ENCODE measurements around the gene ETAA1. TPM values are rescaled to one million over a fixed set of nuclear protein-coding genes. Genes with fewer than 3 reads are reported as not detected.

Gene ETAA1
- total and polyA plus RNA-seq, 2 of the 4 experiments (the other 2 are of a cell fraction) = 6.9 to 8.1 TPM

DNA sequence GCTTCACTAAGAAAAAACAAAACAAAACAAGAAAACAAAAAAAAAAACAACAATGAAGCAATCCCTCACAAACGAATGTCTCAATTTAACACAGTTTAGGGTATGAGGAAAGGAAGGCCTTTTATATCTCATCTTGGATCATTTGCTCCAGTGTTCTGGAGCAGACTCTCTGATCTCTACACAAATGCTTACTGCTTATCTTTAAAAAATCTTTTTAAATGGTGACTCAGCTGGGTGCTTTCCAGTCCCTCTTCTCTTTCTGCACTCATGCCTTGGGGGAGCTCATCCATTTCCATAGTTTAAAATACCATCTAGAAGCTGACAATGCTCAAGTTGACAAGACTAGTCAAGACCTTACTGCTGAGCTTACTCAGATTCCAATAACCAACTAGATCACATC lies 56.2 kb downstream of the ETAA1 start:
- H4K20me1 ChIP-seq (ENCODE audit: insufficient read depth, low read length) = no peaks in the 10 kb centered on the region
- no peak overlapping the region; the same call in 1 of the 2 replicates for H3K18ac ChIP-seq (ENCODE audit: low read depth, low read length)
- H3K4me2 ChIP-seq (ENCODE audit: low read depth, low read length) = no peak overlapping the region
- H4K91ac ChIP-seq (ENCODE audit: insufficient read depth, low read depth, low read length) = no peak overlapping the region
- H3K23ac ChIP-seq (ENCODE audit: low read depth, low read length) = no peak overlapping the region
- no peaks in the 10 kb centered on the region for H3K9me3 ChIP-seq (ENCODE audit: control insufficient read depth, insufficient read depth, low read length)
- no peak overlapping the region for H2AK5ac ChIP-seq (ENCODE audit: low read depth, low read length)
- H2BK120ac ChIP-seq (ENCODE audit: low read depth, low read length) = no peak overlapping the region
- BruUV-seq (replicated peaks) = no TSS peak
- no peak overlapping the region for H3K14ac ChIP-seq (replicated peaks; ENCODE audit: low read depth, low read length)
- no peak overlapping the region for H2BK20ac ChIP-seq (ENCODE audit: low read depth, low read length)
- peak; percentile 70 for DNase-seq
- no peak overlapping the region for H2AK9ac ChIP-seq (replicated peaks; ENCODE audit: low read depth, low read length, poor library complexity)
- no peak overlapping the region for H3K56ac ChIP-seq (ENCODE audit: extremely low read depth, insufficient read depth, low read length)
- TF ChIP-seq SMC3 (IDR thresholded peaks at IDR 0.05; ENCODE audit: low read depth, low read length) (no peak), BHLHE40 (IDR thresholded peaks at IDR 0.05; ENCODE audit: low read depth, low read length) (no peak)
- TF ChIP-seq, protein P1, sequence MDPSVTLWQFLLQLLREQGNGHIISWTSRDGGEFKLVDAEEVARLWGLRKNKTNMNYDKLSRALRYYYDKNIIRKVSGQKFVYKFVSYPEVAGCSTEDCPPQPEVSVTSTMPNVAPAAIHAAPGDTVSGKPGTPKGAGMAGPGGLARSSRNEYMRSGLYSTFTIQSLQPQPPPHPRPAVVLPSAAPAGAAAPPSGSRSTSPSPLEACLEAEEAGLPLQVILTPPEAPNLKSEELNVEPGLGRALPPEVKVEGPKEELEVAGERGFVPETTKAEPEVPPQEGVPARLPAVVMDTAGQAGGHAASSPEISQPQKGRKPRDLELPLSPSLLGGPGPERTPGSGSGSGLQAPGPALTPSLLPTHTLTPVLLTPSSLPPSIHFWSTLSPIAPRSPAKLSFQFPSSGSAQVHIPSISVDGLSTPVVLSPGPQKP (IDR thresholded peaks at IDR 0.05; ENCODE audit: borderline replicate concordance, low read depth, low read length) = no peak
- H3K36me3 ChIP-seq (ENCODE audit: control insufficient read depth, insufficient read depth, low read length) = no peaks in the 10 kb centered on the region
- H3K27ac ChIP-seq (ENCODE audit: insufficient read depth, low read length) = no peak overlapping the region
- no peaks in the 10 kb centered on the region for H3K4me1 ChIP-seq (ENCODE audit: control insufficient read depth, insufficient read depth, low read length)
- H3K4ac ChIP-seq (ENCODE audit: low read depth, low read length) = no peak overlapping the region
- in situ Hi-C loops (cut with MboI; ENCODE audit: low sequenced_read_pairs) = loop anchor here (25.0 kb wide), 1 partner anchor 866 kb away; no protein-coding TSS in a partner anchor
- H3K4me3 ChIP-seq (ENCODE audit: insufficient read depth, low read depth, low read length) = no peak overlapping the region
- no peak overlapping the region for H4K8ac ChIP-seq (ENCODE audit: low read depth in 2 of 2, low read length in 2 of 2)
- dilution Hi-C loops (cut with HindIII; ENCODE audit: low sequenced_read_pairs, unreplicated experiment) = no loop called here
- no peak overlapping the region for H2AFZ ChIP-seq (replicated peaks; ENCODE audit: low read length, poor library complexity)
- H3K79me1 ChIP-seq (ENCODE audit: low read depth in 1 of 2, low read length in 2 of 2) = no peaks in the 10 kb centered on the region
- intact Hi-C loops (cut with micrococcal nuclease) = no loop called here
- H3K9me1 ChIP-seq (ENCODE audit: insufficient read depth, low read length) = no peaks in the 10 kb centered on the region
- H2BK5ac ChIP-seq (ENCODE audit: low read depth, low read length, poor library complexity, severe bottlenecking) = no peak overlapping the region
- H2BK15ac ChIP-seq (ENCODE audit: low read depth, low read length) = no peak overlapping the region
- no peaks in the 10 kb centered on the region for H3K27me3 ChIP-seq (ENCODE audit: control insufficient read depth, insufficient read depth, low read length)
- H4K5ac ChIP-seq (ENCODE audit: low read depth, low read length) = no peak overlapping the region
- POLR2A ChIA-PET (ENCODE audit: unreplicated experiment) = no interaction called here
- no CpG with 5 or more reads among the region's 1 CpG for WGBS, 2 experiments (ENCODE audit: extremely low coverage in 2 of 2, insufficient read length in 1 of 2)
- CTCF ChIA-PET = no interaction called here
- peak; percentile 69 for ATAC-seq (ENCODE audit: low read depth)
- H3K9ac ChIP-seq (ENCODE audit: low read depth, low read length) = no peak overlapping the region

All from IMR-90 (cell line).